Kidney tubule cell (primary cell): ENCODE data around the gene SYT3.
"Not testable (repeated sequence)": the region's sequence is repeated elsewhere in the genome, so short reads cannot be mapped to it uniquely, and the experiment has no call there.

Experiments used
- DNase-seq: peaks from one replicate; pipeline ENCODE4 v3.0.0-alpha.2; 2018; ENCODE audit warnings: low spot score

Gene SYT3

GRCh38 chr19:50602935-50603334 lies 36.7 kb downstream of the SYT3 start:
- DNase-seq = no peak

GRCh38 chr19:50602496-50602895 lies 37.2 kb downstream of the SYT3 start:
- no peak for DNase-seq

GRCh38 chr19:50602089-50602422 lies 37.6 kb downstream of the SYT3 start:
- no peak for DNase-seq

- DNase-seq = no peak
These were observed 38.1 kb downstream of the SYT3 start for GRCh38 chr19:50601407-50602088.

GRCh38 chr19:50599427-50599826 lies 40.3 kb downstream of the SYT3 start:
- DNase-seq = no peak

GRCh38 chr19:50590191-50590590 lies 49.5 kb downstream of the SYT3 start:
- no peak for DNase-seq

GRCh38 chr19:50581795-50582660 lies 57.7 kb downstream of the SYT3 start:
- not testable (repeated sequence) for DNase-seq

GRCh38 chr19:50580970-50581634 lies 58.6 kb downstream of the SYT3 start:
- DNase-seq = peak; percentile 58

GRCh38 chr19:50580240-50580639 lies 59.4 kb downstream of the SYT3 start:
- no peak for DNase-seq

GRCh38 chr19:50576769-50577168 lies 62.9 kb downstream of the SYT3 start:
- not testable (repeated sequence) for DNase-seq

GRCh38 chr19:50573741-50574461 lies 65.8 kb downstream of the SYT3 start:
- no peak for DNase-seq
